C4-2B (cell line): ENCODE measurements around the gene GHR.

Experiments used
- H3K27ac ChIP-seq: fragments of 450-650 bp; 2 replicates; pipeline ENCODE4 v1.5.1; 2017
- ZFX ChIP-seq: fragments of 450-650 bp; IDR thresholded peaks from 2 replicates; pipeline ENCODE4 v1.6.1; 2017
- TF ChIP-seq, protein P1 (sequence below): fragments of 450-650 bp; conservative IDR thresholded peaks from 2 replicates; pipeline ENCODE4 v1.5.1; 2017; ENCODE audit warnings: mild to moderate bottlenecking

The GHR gene

DNA sequence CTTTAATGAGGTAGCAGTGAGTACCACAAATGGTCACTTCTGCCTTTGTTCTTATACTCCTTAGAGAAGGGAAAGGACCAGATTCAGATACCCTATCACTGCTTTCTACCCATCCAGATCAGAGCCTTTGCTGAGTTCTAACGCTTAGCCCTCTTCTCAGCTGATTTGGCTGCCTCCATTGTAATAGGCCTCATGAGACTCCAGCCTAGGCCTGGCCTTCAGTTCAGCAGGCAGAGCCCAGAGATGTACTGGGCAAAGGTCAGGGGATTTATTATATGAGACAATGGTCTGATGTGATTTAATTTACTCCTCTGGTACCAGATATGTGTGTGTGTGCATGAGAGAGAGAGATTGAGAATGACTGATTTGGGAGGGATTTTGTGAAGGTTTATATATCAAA, 124.7 kb downstream of the GHR start:
- TF ChIP-seq, protein P1, sequence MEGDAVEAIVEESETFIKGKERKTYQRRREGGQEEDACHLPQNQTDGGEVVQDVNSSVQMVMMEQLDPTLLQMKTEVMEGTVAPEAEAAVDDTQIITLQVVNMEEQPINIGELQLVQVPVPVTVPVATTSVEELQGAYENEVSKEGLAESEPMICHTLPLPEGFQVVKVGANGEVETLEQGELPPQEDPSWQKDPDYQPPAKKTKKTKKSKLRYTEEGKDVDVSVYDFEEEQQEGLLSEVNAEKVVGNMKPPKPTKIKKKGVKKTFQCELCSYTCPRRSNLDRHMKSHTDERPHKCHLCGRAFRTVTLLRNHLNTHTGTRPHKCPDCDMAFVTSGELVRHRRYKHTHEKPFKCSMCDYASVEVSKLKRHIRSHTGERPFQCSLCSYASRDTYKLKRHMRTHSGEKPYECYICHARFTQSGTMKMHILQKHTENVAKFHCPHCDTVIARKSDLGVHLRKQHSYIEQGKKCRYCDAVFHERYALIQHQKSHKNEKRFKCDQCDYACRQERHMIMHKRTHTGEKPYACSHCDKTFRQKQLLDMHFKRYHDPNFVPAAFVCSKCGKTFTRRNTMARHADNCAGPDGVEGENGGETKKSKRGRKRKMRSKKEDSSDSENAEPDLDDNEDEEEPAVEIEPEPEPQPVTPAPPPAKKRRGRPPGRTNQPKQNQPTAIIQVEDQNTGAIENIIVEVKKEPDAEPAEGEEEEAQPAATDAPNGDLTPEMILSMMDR: no peak
- no peak for TF ChIP-seq ZFX
- no peak overlapping the region for H3K27ac ChIP-seq

DNA sequence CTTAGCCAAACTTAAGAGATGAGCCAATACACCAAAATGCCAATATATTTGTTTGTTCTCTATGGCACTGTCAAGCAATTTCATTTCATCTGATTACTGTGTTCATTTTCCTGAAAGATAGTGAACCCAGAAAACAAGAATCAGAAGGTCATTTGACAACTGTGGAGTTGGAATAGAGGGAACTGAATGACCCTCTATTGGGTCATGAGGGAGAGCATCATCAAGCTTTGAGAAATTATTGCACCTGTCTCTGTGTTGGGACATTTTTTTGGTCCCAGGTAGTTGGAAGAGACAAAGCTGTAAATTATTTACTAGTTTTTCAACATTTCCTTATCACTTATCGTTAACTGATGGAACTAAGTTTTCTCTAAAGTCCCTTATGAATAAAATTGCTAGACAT, 129.4 kb downstream of the GHR start:
- no peak overlapping the region for H3K27ac ChIP-seq
- TF ChIP-seq, protein P1: no peak
- TF ChIP-seq ZFX: no peak

DNA sequence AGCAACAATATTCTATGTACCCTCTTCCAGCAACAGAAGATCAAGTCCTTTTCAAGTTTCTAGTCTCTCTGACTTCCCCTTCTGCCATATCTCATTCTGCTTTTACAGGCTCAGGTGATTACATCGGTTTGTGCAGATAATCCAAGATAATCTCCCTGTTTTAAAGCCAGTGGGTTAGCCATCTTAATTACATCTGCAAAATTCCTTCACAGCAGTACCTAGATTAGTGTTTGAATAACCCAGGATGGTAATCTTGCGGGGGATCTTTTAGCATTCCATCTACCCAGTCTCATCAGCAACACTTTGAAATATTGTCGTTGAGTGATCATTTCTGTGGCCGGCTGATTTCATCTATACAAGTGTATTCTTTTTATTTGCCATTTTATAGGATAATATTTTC, 130.2 kb downstream of the GHR start:
- H3K27ac ChIP-seq: no peak overlapping the region
- TF ChIP-seq, protein P1: no peak
- no peak for TF ChIP-seq ZFX

DNA sequence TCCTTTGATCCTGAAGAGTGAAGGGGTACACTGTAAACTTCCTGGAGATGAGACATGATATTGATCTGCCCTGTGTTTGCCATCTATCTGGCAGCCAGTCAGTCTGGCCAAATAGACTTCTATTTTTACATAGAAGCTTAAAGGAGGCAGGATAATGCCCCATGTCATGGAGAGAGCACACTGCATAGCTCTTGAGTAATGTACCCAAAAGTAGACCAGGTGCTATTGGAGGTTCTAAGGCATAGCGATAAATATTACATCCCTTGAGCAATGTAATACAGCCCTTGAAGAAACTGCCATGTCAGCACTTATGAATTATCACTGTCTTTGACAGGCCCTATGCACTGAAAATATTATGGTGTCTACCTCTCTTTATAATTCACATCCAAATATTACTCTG, 131.8 kb downstream of the GHR start:
- no peak overlapping the region for H3K27ac ChIP-seq
- no peak for TF ChIP-seq ZFX

- no peak overlapping the region for H3K27ac ChIP-seq
- TF ChIP-seq ZFX: no peak
- TF ChIP-seq, protein P1: no peak
Observed at GRCh38 chr5:42555797-42556196, 132.6 kb downstream of the GHR start.

- H3K27ac ChIP-seq: no peak overlapping the region
- TF ChIP-seq ZFX: no peak
- TF ChIP-seq, protein P1: no peak
Observed at GRCh38 chr5:42557689-42558088, 134.4 kb downstream of the GHR start.

DNA sequence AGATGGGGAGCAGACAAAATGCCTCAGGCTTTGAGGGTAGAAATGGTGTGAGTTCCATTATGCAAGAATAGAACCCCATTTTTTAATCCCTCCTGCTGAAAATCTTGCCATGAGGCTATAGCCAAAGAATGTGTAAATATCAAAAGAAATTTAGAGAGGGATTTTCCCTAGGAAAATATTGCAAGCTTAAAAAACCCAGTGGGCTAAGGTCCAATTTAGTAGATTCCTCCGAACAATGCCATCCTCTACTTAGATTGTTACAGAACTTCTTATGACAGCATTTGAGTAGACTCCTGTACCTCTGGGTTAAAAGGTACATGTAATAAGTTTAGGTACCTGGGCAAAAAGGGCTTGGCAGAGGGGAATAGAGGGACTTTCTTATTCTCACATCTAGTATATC, 138.4 kb downstream of the GHR start:
- H3K27ac ChIP-seq: no peak overlapping the region
- TF ChIP-seq, protein P1: no peak
- TF ChIP-seq ZFX: no peak

DNA sequence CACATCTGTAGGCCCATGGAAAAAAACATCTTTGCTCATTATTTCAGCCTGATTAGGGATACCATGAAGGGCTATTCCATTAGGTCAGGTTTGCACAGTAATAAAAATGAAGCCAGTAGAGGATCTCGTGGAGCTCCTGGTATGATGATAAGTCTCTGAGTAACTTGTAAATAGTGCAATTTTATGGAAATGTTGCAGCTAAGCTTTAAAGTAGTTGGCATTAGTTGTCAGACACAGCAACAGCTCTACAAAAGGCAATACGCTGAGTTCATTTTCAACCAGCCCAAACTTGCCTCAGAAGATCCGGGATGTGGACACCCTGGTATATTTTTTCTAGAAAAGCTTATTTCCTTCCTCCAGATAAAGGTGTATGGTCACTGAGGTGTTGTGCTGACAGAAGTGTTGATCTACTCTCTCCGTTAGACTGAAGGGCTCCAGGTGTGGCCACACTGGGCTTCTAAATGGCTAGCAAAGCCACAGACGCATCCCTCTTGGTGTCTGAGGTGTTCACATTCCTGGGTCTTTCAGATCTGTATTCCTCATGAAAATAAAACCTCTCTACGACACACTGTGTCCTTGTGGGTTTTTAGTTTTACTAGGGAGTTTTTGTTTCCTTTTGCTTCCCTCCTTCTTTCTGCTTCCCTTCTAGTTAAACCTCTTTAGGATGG, 141.6 kb downstream of the GHR start:
- TF ChIP-seq, protein P1: no peak
- no peak for TF ChIP-seq ZFX
- H3K27ac ChIP-seq: no peak overlapping the region
